Naive thymus-derived CD8-positive, alpha-beta T cell (primary cell): ENCODE measurements around the gene GRAMD4. TPM values are rescaled to one million over a fixed set of nuclear protein-coding genes. Genes with fewer than 3 reads are reported as not detected.

Experiments
- ATAC-seq, 2 donors: fragments of 150-1000 bp; cut with Tn5 transposase in 1 of 2; sonication (Bioruptor Pico), chemical (Tn5 transposase) in 1 of 2; 1 replicate in 1 of 2; 2 replicates in 1 of 2; pipeline ENCODE4 v1.10.0; 2021; ENCODE audit warnings: mild to moderate bottlenecking in 2 of 2, moderate library complexity in 2 of 2
- POLR2A ChIA-PET: fragments of 350-600 bp; sonication (Branson Sonifier 250); formaldehyde crosslinking; loops from one replicate; lab custom pipeline; 2021; ENCODE audit warnings: antibody characterized with exemption; lab: Charles Lee
- DNase-seq, 10 donors: peaks; one replicate each; pipeline versions ENCODE4 v3.0.0 to v3.0.0-alpha.2; 2020 to 2022
- H3K27ac Mint-ChIP-seq, 10 donors: one replicate each; pipeline ENCODE4 v1.8.0; 2020 to 2022; ENCODE audit warnings: mild to moderate bottlenecking in 10 of 10, mixed read lengths in 10 of 10, moderate library complexity in 4 of 10, inconsistent platforms in 1 of 10
- H3K27me3 Mint-ChIP-seq, 5 donors: one replicate each; pipeline ENCODE4 v1.8.0; 2021 to 2022; ENCODE audit warnings: mixed read lengths in 5 of 5
- H3K36me3 Mint-ChIP-seq, 3 donors: one replicate each; pipeline ENCODE4 v1.8.0; 2020 to 2022; ENCODE audit warnings: mixed read lengths in 3 of 3, mild to moderate bottlenecking in 2 of 3, inconsistent platforms in 1 of 3
- H3K4me1 Mint-ChIP-seq, 4 donors: one replicate each; pipeline ENCODE4 v1.8.0; 2021 to 2022; ENCODE audit warnings: mixed read lengths in 4 of 4
- H3K4me3 Mint-ChIP-seq, 10 donors: one replicate each; pipeline ENCODE4 v1.8.0; 2020 to 2022; ENCODE audit warnings: mild to moderate bottlenecking in 10 of 10, mixed read lengths in 10 of 10, moderate library complexity in 6 of 10, inconsistent platforms in 1 of 10
- H3K9me3 Mint-ChIP-seq, 9 donors: one replicate each; pipeline ENCODE4 v1.8.0; 2020 to 2022; ENCODE audit warnings: mixed read lengths in 9 of 9, mild to moderate bottlenecking in 3 of 9, inconsistent platforms in 1 of 9, moderate library complexity in 1 of 9
- polyA plus RNA-seq, 3 donors: library from polyadenylated mRNA; unstranded; fragments of 300-500 nt; fragmentation: Illumina TruSeq; gene quantifications; one replicate each; pipeline ENCODE4 v1.2.3, GENCODE V29; 2021
- total RNA-seq, 8 experiments: library from RNA in 2 of 8; stranded (reverse) in 2 of 8; gene quantifications; one replicate each; pipeline ENCODE4 v1.2.3 and lab custom pipeline; 2021 to 2026

Gene GRAMD4
- total and polyA plus RNA-seq, 5 experiments from 2014 or later, result 2.8 to 7.6 (median 4.1) TPM

DNA sequence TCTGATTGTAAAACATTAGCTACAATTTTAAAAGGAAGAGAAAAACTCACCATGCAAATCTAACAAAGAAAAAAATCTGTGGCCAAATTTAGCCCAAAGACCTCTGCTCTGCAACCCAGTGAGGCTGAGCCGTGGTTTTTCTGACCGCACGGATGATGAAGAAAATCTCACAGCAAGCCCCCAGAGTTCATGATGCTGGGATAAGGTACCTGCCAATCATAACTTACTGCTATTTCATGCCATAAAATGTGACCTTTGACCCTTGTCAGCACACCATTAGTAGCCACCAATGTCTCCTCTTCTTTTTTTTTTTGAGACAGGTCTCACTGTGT is 106.8 kb downstream of the GRAMD4 start:
- POLR2A ChIA-PET, result interaction anchor here (2.4 kb wide), 1 partner anchor 36 kb away, joined by 11 read pairs; the partner anchor contains the start of gene TBC1D22A

DNA sequence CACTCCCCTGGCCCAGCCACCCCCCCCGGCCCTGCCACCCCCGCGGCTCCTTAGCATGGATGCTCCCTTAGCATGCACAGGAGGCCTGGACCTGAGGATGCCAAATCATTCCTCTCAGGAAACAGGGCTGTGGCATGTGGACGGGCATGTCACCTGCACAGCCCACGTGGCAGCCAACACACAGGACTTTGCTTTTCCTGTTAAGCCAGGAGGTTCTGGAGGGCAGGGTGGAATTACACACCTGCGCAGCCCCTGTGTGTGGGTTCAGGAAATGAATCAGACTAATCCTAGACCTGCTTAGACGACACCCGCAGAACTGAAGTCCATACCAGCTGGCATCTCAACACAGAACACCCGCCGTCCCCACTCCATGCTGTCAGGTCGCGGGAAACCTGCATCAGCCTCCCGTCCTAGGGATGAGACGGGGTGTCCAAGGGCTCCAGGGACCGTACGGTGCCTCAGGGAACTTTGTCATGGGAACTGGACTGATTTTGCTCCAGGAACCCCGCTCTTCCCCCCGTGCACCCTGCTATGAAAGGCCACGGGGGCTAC is 107.7 kb downstream of the GRAMD4 start:
- Mint-ChIP-seq H3K4me1 (peaks cover 23 to 78% (median 51%) of the 10 kb centered on the region in 4 donors), H3K27ac (peak overlapping the region in 2 of 10 donors; percentile 66 to 72), H3K36me3 (peaks cover 4 to 65% (median 5%) of the 10 kb centered on the region in 3 donors), H3K27me3 (no peaks in the 10 kb centered on the region), H3K4me3 (no peak overlapping the region), H3K9me3 (no peaks in the 10 kb centered on the region)
- POLR2A ChIA-PET, result interaction anchor here (2.4 kb wide), 1 partner anchor 35 kb away, joined by 11 read pairs; the partner anchor contains the start of gene TBC1D22A
- ATAC-seq (no peak), DNase-seq (no peak)

More for the DNA sequence above, 106.8 kb downstream of the GRAMD4 start:
- Mint-ChIP-seq H3K9me3 (no peaks in the 10 kb centered on the region), H3K27me3 (no peaks in the 10 kb centered on the region), H3K27ac (peak overlapping the region in 2 of 10 donors; percentile 14 to 66), H3K4me1 (peaks cover 25 to 78% (median 47%) of the 10 kb centered on the region in 4 donors), H3K36me3 (peaks cover 4 to 66% (median 5%) of the 10 kb centered on the region in 3 donors), H3K4me3 (peak overlapping the region in 1 of 10 donors; percentile 6)
- DNase-seq, result no peak
- ATAC-seq, result no peak

DNA sequence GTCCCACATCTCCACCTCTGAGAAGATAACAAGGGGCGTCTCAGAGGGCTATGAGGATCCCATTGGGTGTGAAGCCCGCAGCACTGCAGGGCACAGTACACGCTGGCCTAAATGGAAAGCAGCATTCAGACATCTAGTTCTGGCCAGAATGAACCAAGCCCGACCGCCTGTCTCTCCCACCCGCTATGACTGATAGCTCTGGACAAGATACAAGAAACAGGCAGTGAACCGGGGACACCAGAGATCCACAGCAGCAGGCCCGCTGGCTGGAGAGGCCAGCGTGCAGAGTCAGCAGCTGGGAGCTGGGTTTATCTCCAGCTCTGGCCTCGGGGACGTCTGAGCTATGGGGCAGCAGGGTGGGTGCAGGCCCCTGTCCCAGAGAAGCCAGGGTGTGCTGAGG is 108.3 kb downstream of the GRAMD4 start:
- ATAC-seq, result no peak
- peak overlapping the region in 4 of 10 donors; percentile 20 to 77 (median 56) for H3K27ac Mint-ChIP-seq
- no peak overlapping the region for H3K4me3 Mint-ChIP-seq
- H3K4me1 Mint-ChIP-seq, result peaks cover 23 to 75% (median 50%) of the 10 kb centered on the region in 4 donors
- no peaks in the 10 kb centered on the region for H3K9me3 Mint-ChIP-seq
- no peak for DNase-seq
- POLR2A ChIA-PET, result interaction anchor here (2.4 kb wide), 1 partner anchor 34 kb away, joined by 11 read pairs; the partner anchor contains the start of gene TBC1D22A
- H3K36me3 Mint-ChIP-seq, result peaks cover 4 to 60% (median 5%) of the 10 kb centered on the region in 3 donors
- no peaks in the 10 kb centered on the region for H3K27me3 Mint-ChIP-seq

Other genes with a start within 250 kb of the GRAMD4 start
- 1 to 10 TPM in 1 of 2 experiments, under 1 TPM in 1; 0.82 to 1.2 TPM for gene CELSR1, start 82.8 kb upstream of the GRAMD4 start, total RNA-seq
- under 1 TPM; 0.19 to 0.66 (median 0.37) TPM for gene CELSR1, start 82.8 kb upstream of the GRAMD4 start, polyA plus RNA-seq
- 100 to 1,000 TPM; 175 to 185 TPM for gene CERK, start 117.9 kb downstream of the GRAMD4 start, total RNA-seq
- gene CERK, start 117.9 kb downstream of the GRAMD4 start, polyA plus RNA-seq, result 10 to 100 TPM; 39.4 to 61.2 (median 41.6) TPM
- gene TBC1D22A, start 142.3 kb downstream of the GRAMD4 start, total RNA-seq, result 10 to 100 TPM; 51.2 to 57.2 TPM
- gene TBC1D22A, start 142.3 kb downstream of the GRAMD4 start, polyA plus RNA-seq, result 10 to 100 TPM; 23.0 to 24.6 (median 23.3) TPM